HPDE6-E6E7 (cell line): ENCODE measurements around the gene ZNF827.

Experiments used
- DNase-seq: peaks from one replicate; pipeline ENCODE4 v3.0.0; 2011; ENCODE audit warnings: missing footprints; ENCODE audit errors: extremely low spot score

The ZNF827 gene

DNA sequence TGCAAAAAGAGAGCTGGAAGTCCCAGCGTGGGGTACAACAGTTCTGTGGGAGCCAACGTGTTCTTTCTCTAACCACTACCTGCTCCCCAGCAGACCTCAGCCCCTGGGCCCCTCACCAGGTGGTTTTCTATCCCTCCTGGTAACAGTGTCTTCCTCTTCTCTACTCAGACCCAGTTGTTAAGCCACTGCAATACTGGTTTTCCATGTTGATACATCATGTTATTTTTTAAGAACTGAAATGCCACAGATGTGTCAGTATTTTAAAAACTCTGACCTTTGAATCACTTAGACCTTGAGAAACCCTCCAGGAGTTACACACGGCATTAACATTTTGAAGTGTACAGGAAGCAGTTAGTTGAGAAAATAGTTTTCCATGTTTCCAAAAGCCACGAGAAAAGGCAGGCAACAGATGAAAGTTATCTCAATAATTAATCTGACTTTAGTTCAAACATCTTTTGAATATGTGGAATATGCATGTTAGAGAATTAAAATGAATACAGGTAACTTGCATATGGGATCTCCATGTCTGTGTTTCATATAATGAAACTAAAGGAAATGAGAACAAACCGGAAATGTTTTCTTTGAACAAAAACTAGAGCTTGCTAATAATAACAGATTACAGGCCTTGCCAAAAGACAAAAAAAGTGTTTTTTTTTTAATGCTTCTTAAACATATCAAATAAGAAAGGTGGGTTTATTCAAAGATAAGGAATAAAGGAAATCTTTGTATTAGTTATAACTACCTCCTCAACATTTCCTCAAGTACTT, 108.8 kb downstream of the ZNF827 start:
- no peak for DNase-seq

DNA sequence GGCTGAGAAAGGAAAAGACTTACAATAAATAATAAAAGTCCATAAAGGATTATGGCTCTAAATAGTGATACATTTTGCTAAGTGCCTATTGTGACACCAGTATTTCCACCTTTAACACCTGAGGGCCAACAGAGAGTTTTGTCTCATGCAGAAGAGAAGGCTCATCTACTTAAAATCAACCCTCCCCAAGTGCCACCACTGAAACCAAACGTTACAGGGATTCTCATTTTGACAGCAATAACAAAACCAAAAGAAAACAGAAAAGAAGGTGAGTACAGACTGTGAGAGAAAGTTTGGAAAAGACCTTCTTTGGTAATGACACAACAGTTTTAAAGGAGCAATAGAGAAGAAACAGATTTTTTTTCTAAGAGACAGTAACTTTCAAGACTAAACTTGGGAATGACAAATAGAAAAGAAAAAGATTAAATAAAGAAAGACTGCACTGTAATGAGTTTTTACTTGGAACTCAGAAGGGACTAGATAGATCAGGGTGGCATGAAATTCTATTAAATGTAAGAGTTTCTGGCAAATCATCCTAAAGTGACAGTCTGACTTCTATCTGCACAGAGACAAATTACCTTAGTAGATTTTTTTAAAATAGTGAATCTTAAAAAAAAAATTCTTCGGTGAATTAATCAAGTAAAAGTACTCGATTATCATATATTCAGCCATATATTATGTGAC, 109.7 kb downstream of the ZNF827 start:
- no peak for DNase-seq

DNA sequence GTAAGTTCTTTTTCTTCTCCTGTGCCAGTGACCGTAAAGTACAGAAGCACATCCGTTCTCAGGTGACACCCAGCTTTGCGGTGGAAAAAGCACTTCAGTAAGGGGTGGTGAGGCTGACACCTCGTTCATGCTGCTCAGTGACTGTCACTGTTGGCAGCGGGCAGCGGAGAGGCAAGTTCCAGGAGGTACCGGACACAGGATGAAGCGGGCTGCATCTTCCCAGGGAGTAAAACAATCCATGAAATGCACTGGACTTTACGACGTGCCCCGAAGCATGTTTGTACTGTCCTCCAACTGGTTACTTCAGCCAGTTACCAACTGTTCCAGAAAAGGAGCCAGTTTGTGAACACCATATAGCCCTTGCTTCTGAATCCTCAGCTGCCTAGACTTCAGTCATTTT, 110.7 kb downstream of the ZNF827 start:
- no peak for DNase-seq

DNA sequence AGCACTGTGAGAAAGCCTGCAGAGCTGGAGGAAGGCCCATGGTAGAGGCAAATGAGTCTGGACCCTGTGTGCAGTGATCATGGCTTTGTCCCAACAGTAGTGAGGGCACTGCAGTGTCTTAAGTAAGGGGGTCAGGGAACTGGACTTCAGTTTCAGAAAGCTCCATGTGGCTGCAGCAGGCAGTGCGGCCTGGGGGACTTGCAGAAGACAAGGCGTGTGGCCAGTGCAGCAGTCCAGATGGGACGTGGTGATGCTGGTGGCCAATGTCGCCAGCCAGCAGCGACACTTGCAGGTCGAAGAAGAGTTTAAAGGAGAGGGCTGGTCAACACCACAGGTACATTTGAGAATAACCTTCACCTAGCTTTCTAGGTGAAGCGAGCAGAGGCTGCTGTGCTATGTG, 113.4 kb downstream of the ZNF827 start:
- no peak for DNase-seq

DNA sequence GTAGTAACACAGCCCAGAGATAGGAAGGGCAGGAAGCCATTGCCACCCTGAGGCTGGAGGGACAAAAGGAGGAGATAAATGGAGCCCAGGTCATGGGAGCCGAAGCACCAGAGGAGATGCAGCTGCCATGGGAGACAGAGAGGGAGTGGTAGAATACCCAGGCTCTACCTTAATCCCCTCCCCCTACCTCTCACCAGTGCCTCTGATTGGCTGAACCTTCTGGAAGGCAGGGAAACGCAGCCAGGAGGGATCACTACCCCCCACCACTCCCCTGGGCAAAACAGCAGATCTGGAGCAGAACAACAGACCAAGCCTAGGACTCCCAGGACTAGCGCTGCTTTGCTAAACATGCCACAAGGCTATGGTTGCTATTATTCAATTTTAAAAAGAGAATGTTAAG, 114.2 kb downstream of the ZNF827 start:
- DNase-seq, result no peak

DNA sequence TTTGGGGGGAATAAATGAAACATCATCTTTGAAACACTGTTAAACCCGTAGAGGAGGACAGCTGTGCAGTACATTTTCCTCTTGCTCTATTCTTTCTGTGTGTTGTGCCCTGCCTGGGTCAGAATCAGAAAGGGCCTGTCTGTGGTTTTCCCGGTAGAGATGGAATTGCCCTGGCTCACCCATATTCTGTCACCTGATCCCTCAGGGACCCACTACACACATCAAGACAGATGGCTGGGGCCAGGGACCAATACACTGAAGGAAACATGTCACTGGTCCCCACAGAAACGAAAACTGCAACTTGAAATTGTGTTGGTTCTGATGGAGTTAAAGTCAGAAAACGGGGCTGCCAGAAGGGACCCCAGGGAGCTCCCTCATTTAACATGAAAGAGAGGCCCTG, 114.9 kb downstream of the ZNF827 start:
- no peak for DNase-seq

DNA sequence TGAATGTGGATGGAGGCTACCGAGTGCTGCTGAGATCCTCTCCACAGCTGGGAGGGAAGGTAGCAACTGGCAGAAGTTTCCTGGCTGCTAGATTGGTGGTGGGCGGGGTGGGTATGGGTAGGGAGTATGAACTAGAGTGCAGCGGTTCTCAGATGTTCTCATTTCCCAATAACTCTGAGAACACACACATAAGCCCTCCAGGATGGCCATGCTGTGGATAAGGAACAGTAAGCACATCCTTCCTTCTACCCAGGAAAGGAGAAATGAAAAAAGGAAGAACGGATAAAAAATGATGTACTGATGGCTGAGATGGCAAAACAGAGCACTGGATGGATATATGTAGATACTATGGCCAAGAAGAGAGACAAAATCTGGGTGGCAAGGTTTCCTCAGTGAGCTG, 116.0 kb downstream of the ZNF827 start:
- DNase-seq, result no peak

DNA sequence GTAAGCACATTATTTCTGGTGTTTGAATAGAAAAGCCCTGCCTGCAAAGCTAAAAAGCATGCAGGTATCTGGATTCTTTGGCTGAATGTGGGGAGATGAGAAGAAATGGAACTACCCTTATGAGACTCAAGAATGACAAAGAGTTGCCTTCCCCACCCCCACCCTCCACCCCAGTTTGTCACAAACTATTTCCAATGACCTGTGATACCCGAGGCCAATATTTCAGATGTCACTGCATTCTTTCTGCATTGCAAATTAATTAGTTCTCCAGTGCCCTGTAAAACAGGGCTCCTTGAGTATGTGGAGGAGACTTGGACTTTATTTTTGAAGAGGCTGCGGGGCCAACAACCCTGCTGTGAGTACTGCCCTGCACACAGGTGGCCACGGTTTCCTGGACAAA, 116.4 kb downstream of the ZNF827 start:
- no peak for DNase-seq

DNA sequence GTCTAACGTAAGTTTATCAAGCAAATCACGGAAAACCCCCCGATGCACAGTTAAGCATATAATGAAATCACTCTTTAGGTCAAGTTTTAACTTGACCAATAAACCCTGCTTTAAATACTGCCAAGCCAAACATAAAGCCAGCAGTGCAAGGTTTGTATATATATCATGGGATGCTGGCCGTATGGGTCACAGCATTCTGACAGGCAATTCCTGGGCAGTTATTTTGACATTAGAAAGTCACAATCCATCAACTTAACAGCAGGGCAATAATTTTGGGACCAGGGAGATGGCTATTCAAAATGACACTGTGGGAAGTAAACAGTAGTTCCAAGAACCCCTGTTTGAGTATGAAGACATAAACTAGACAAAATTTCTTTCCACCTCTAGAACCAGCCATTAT, 116.9 kb downstream of the ZNF827 start:
- DNase-seq, result no peak

DNA sequence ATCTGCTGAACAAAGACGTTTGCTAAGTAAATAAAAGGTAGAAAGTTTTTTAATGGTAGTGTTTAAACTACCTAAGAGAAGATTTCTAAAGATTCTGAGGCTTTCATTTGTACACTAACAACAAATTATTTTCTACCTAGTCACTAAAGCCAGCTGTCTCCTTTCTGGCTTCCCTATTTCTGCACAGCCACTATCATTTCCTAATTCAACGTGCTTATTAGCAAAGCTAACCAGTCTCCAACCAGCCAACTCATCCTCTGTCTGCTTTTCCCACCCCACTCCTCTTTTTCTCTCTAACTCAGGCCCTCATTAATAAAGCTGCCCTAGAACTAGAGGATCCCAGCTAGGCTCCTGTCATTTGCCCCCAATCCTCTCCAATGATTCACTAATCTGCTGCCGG, 118.2 kb downstream of the ZNF827 start:
- DNase-seq, result no peak

DNA sequence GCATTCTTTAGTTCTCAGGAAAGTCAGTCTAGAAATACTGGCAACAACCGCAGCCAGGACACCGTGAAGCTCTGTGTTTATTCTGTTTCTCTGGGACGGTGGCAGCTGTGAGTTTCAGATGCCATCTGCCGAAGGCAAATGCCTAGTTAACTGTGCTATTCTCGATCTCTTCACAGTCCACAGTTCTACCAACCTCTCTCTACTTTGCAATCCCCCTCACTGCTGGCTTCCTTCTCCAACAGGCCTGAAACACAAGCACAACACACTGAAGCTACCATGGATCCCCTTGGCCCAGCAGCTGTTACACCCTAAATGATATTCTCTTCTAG, 118.8 kb downstream of the ZNF827 start:
- DNase-seq, result no peak

DNA sequence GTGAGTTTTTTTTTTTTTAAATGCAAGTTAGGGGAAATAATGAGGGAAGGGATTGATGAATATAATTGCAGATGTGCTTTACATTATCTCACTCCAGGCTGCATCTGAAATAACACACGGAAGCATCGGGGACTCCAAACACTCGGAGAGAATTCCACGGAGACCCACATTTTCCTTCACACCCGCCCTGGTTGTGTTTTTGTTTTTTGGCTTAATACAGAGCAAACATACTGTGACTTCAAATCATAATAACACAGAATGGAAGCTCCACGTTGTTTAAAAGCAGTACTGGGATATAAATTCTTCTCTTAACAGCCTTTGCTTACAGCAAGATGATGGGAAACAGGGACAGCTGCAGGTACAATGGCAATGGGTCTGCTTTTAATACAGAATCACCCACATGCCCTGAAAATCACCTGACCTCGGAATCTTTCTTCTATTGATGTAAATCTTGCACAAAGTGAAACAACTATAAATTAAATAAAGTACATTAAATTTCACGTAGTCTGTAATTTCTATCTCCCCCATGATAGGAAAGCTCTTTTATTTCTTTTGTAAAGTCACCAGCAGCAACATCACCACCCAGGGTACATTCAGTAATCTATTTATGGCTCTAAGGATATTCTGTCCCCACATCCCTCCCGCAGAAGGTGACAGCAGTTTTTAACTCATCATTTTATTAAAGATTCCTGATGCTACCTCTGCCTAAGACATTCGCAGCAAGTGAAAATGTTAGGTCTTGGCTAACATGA, 119.3 kb downstream of the ZNF827 start:
- no peak for DNase-seq

DNA sequence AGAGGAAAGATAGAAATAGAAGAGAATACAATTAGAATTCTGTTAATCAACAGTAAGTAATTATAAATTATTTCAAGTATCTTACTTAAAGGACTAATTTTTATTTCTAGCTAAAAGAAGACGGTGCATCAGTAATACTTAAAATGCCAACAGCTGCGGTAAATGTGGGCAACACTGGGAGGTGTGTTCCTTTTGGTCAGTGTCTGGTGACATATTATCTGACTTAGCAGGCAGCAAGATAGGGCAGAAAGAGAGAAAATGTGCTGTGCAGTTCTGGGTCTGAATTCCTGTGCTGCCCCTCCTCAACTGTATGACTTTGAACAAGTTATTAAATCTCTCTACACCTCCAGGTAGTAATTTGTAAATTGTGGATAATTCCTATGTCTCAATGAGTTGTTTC, 120.6 kb downstream of the ZNF827 start:
- DNase-seq, result no peak

DNA sequence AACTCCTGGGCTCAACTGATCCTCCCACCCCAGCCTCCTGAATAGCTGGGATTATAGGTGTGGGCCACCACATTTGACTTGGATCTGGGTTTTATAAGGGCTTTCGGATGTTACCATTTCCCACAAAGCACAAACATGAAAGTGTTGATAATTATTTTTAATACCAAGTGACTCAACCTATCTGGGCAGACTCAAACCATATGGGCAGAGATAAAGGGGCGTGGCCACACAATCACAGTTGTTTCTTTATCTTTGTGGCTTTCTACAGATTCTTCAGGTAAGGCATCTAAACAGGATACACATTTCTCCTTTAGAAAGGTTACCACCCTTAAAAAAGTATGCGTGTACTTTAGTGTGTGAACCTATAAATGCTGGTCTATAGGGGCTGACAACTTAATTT, 122.5 kb downstream of the ZNF827 start:
- no peak for DNase-seq

DNA sequence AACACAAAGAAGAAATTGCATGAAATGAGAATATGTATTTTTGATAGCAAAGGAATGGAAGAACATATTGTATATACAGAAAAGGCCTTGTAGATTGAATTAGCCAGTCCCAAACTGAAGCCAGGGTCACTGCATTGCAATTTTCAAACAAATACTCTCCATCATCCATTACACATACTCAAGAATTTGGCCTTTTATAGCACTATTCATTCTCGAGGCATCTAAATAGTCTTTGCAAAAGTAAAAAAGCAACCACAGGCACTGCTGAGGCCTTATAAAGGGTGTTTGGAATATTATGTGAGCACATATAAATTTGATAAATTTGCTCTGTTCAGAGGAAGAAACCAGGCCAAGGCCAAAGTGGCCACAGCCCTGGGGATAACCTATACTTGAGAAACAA, 123.0 kb downstream of the ZNF827 start:
- DNase-seq, result no peak

DNA sequence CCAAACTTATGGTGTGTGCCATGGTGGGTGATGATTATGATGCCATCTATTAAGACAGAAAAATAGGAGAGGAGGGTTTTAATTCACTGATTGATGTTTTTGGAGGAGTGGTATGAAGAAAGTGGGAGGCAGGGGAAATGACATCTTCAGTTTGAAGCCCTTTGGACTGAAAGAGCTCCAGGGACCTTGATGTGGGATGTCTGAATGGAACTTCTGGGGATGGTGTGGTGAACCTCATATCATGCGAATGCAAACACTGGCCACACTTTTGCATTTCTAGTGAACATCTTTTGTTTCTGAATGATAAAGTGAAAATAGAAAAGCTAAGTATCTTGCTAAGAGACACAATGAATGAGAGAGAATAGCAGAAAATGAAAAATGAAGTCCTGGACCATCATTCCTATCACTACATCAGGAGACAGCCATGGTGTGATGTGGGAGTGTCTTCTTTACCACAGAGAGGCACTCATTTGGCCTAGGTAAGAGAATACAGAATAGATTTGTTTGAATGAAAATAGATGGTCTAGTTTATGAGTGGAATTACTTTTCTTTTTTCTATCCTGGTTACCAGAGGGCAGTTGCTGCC, 123.5 kb downstream of the ZNF827 start:
- DNase-seq, result no peak

DNA sequence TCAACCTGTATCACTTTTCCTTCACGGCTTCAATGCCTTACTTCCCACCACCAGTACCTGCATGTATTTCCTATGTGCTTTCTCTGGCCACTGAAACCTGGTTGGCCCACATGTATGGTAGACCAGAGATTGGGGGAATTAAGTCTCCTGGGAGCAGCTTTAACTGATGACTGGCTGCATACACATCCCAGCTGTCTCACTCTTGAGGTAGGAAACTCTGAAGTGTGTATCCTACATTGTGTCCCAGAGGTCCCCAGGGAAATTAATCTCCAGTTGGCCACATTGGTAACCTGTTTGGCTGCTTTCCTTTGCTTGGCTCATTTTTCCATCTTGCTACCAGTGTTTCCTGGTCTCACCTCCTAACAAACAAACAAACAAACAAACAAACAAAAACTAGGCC, 124.4 kb downstream of the ZNF827 start:
- no peak for DNase-seq

DNA sequence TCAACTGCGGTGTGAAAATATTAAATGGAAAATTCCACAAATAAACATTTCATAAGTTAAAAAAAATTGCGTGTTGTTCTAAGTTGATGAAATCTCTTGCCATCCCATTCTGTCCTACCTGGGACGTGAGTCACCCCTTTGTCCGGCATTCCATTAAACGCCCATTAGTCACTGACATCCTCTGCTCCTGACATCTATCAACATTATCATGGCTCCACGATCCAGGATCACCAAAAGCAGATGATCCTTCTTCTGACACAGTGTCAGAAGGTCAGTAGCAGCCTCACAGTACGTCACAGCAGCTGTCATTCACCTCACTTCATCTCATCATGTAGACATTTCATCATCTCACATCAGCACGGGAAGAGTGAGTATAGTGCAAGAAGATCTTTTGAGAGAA, 125.7 kb downstream of the ZNF827 start:
- DNase-seq, result peak; percentile 67

DNA sequence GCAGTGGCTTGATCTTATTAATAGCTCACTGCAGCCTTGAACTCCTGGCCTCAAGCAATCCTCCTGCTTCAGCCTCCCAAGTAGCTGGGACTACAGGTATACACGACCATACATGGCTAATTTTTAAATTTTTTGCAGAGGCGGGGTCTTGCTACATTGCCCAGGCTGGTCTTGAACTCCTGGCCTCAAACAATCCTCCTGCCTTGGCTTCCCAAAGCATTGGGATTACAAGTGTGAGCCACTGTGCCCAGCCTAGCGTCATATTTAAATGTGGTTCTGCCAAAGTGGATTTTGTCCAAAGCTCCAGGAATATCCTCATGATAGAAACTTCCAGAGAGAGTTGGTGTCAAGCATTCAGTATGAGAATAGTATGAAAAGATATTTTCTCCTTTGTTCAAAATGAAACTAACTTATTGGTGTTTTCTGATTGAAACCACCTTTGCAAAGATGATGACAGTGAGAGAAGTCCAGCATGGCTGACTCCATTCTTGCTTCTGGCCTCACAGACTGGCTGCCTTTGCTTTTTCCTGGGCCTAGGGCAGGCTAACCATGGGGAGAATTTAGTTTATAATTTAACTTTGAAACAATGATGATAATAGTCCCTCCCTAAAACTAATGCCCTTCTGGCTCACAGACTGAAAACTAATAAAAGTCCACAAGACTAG, 129.6 kb downstream of the ZNF827 start:
- no peak for DNase-seq

DNA sequence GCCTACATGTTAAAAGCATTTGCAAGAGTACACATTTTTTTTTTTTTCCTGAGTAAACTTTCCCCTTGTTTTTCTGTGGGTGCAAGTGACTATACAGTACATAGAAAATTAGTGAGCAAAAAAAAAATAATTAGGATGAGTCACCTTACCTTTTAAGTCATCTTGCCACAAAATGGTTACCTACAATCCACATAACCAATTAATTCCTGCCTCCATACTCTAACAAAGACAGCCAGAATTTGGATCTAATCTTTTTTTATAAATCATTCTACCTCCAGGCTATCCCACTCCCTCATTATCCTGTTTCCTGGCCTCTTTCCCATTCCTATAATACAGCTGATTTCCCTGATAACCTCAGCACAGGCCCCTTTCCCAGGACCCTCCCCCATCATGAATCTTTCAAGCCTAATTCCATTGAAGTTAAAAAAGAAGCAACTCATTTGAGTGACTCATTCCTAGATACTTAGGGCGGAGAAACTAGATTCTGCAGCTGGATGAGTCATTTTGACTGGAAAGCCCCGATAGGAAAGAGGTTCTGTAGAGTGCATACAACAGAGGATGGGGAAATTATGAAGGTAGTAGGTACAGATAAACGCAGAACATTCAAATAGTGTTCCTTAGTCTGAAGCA, 130.5 kb downstream of the ZNF827 start:
- peak; percentile 74 for DNase-seq

DNA sequence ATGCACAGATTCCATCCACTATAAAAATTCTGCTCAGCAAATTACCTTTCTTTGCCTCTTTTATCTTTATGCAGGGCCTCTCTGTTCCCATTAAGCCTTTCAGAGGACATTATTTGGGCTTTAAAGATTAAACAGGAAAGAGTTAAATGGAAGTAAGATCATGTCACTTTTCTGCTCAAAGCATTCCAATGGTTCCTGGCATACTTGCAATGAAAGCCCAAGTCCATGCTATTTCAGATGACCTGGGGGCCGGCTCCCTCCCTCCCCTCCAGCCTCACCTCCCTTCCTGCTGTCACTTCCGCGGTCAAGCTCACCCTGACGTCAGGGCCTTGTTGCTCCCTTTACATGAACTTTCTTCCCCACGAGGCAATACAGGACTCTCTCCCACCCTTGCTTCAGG, 133.1 kb downstream of the ZNF827 start:
- DNase-seq, result no peak

DNA sequence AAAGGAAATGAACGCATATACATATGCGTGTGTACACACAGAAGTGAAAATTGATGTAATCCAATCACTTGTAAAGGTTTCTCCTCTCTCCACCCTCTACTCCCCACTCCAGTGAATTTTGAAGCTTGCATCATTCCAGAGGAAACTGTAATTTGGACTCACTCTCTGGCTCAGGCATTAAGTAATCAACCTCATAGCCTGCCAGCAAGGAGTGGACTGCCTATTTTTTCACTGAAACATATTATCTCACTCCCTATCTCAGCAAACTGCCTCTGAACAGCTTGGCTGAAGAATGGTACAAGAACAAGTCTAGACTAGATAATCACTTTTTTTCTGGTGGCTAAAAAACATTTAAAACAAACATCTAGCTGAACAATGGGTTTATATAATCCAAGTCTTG, 134.5 kb downstream of the ZNF827 start:
- DNase-seq, result peak; percentile 42
